RKO (cell line): ENCODE measurements around the gene ARHGAP31.

Source experiments
- DNase-seq: peaks from one replicate; pipeline ENCODE4 v3.0.0-alpha.2; 2016; ENCODE audit warnings: low spot score

The ARHGAP31 gene

GRCh38 chr3:119395923-119396358 is 101.8 kb downstream of the ARHGAP31 start:
- DNase-seq, result no peak

GRCh38 chr3:119396870-119397269 is 102.7 kb downstream of the ARHGAP31 start:
- no peak for DNase-seq

- DNase-seq, result no peak
These were observed 106.3 kb downstream of the ARHGAP31 start for GRCh38 chr3:119400466-119400865.

- no peak for DNase-seq
These were observed 106.9 kb downstream of the ARHGAP31 start for GRCh38 chr3:119401069-119401468.

GRCh38 chr3:119401503-119402440 is 107.6 kb downstream of the ARHGAP31 start:
- no peak for DNase-seq

GRCh38 chr3:119402791-119403190 is 108.6 kb downstream of the ARHGAP31 start:
- DNase-seq, result no peak

- DNase-seq, result no peak
These were observed 109.0 kb downstream of the ARHGAP31 start for GRCh38 chr3:119403201-119403600.

- DNase-seq, result no peak
These were observed 111.1 kb downstream of the ARHGAP31 start for GRCh38 chr3:119405315-119405714.

- DNase-seq, result no peak
These were observed 114.2 kb downstream of the ARHGAP31 start for GRCh38 chr3:119408243-119408950.

GRCh38 chr3:119409844-119410243 is 115.7 kb downstream of the ARHGAP31 start:
- no peak for DNase-seq

GRCh38 chr3:119413603-119414280 is 119.6 kb downstream of the ARHGAP31 start:
- no peak for DNase-seq

GRCh38 chr3:119416873-119417272 is 122.7 kb downstream of the ARHGAP31 start:
- DNase-seq, result no peak

- no peak for DNase-seq
These were observed 123.8 kb downstream of the ARHGAP31 start for GRCh38 chr3:119417771-119418512.

GRCh38 chr3:119418641-119419040 is 124.5 kb downstream of the ARHGAP31 start:
- DNase-seq, result no peak

- DNase-seq, result peak; percentile 13
These were observed 126.0 kb downstream of the ARHGAP31 start for GRCh38 chr3:119420196-119420595.

- no peak for DNase-seq
These were observed 133.5 kb downstream of the ARHGAP31 start for GRCh38 chr3:119427669-119428068.

GRCh38 chr3:119428538-119428937 is 134.4 kb downstream of the ARHGAP31 start:
- DNase-seq, result no peak

GRCh38 chr3:119433613-119434325 is 139.6 kb downstream of the ARHGAP31 start:
- DNase-seq, result no peak

GRCh38 chr3:119434703-119435102 is 140.5 kb downstream of the ARHGAP31 start:
- DNase-seq, result no peak

GRCh38 chr3:119436977-119437376 is 142.8 kb downstream of the ARHGAP31 start:
- no peak for DNase-seq

GRCh38 chr3:119437691-119438258 is 143.6 kb downstream of the ARHGAP31 start:
- no peak for DNase-seq
